Measurements from ENCODE around the gene RPLP1. TPM values are rescaled to one million over a fixed set of nuclear protein-coding genes. Genes with fewer than 3 reads are reported as not detected.

RPLP1 gene
- total and polyA plus RNA-seq, 3 donors from 2014 or later: 245 to 1,127 (median 513) TPM

GRCh38 chr15:69434238-69434637 is 18.4 kb upstream of the RPLP1 start:
- WGBS, 2 donors: 91 to 93% methylated on average over 5 of the region's 5 CpGs
- H3K27ac ChIP-seq: no peak overlapping the region

GRCh38 chr15:69434679-69435078 is 17.9 kb upstream of the RPLP1 start:
- H3K36me3 ChIP-seq (ENCODE audit: low read depth, missing control alignments): no peaks in the 10 kb centered on the region
- no peaks in the 10 kb centered on the region for H3K4me1 ChIP-seq
- no peak overlapping the region for H3K4me3 ChIP-seq
- no peak for DNase-seq
- H3K9me3 ChIP-seq: no peaks in the 10 kb centered on the region
- intact Hi-C loops (cut with DNase I; ENCODE audit: low total_unique reads): no loop called here
- TF ChIP-seq POLR2A (IDR thresholded peaks at IDR 0.05): no peak
- TF ChIP-seq CTCF (IDR thresholded peaks at IDR 0.05): no peak
- no peaks in the 10 kb centered on the region for H3K27me3 ChIP-seq
- no peak overlapping the region for H3K27ac ChIP-seq
- WGBS, 2 donors: 92 to 93% methylated on average over 16 to 18 of the region's 18 CpGs

More at GRCh38 chr15:69434238-69434637, 18.4 kb upstream of the RPLP1 start:
- no peaks in the 10 kb centered on the region for H3K27me3 ChIP-seq
- H3K4me1 ChIP-seq: no peaks in the 10 kb centered on the region
- H3K36me3 ChIP-seq (ENCODE audit: low read depth, missing control alignments): no peaks in the 10 kb centered on the region
- H3K9me3 ChIP-seq: no peaks in the 10 kb centered on the region
- no peak overlapping the region for H3K4me3 ChIP-seq
- TF ChIP-seq POLR2A (IDR thresholded peaks at IDR 0.05) (no peak), CTCF (IDR thresholded peaks at IDR 0.05) (no peak)
- DNase-seq: no peak
- intact Hi-C loops (cut with DNase I; ENCODE audit: low total_unique reads): no loop called here

- no peak for TF ChIP-seq POLR2A (IDR thresholded peaks at IDR 0.05)
- TF ChIP-seq CTCF (IDR thresholded peaks at IDR 0.05): no peak
- Histone ChIP-seq H3K27ac (no peak overlapping the region), H3K9me3 (no peaks in the 10 kb centered on the region), H3K4me3 (no peak overlapping the region), H3K4me1 (no peaks in the 10 kb centered on the region), H3K36me3 (ENCODE audit: low read depth, missing control alignments) (no peaks in the 10 kb centered on the region), H3K27me3 (no peaks in the 10 kb centered on the region)
- 94 to 95% methylated on average over 4 of the region's 4 CpGs for WGBS, 2 donors
- intact Hi-C loops (cut with DNase I; ENCODE audit: low total_unique reads): no loop called here
- no peak for DNase-seq
These were observed 16.6 kb upstream of the RPLP1 start for GRCh38 chr15:69435985-69436384.

GRCh38 chr15:69436951-69437350 is 15.7 kb upstream of the RPLP1 start:
- no peak overlapping the region for H3K27ac ChIP-seq
- no peaks in the 10 kb centered on the region for H3K9me3 ChIP-seq
- no peaks in the 10 kb centered on the region for H3K36me3 ChIP-seq (ENCODE audit: low read depth, missing control alignments)
- no peak overlapping the region for H3K4me3 ChIP-seq
- intact Hi-C loops (cut with DNase I; ENCODE audit: low total_unique reads): no loop called here
- TF ChIP-seq CTCF (IDR thresholded peaks at IDR 0.05): no peak
- no peak for TF ChIP-seq POLR2A (IDR thresholded peaks at IDR 0.05)
- H3K27me3 ChIP-seq: no peaks in the 10 kb centered on the region
- no peaks in the 10 kb centered on the region for H3K4me1 ChIP-seq
- DNase-seq: no peak
- 88 to 96% methylated on average over 4 of the region's 4 CpGs for WGBS, 2 donors

GRCh38 chr15:69439623-69440022 is 13.0 kb upstream of the RPLP1 start:
- H3K27me3 ChIP-seq: no peaks in the 10 kb centered on the region
- no peak for DNase-seq
- TF ChIP-seq POLR2A (IDR thresholded peaks at IDR 0.05) (no peak), CTCF (IDR thresholded peaks at IDR 0.05) (no peak)
- intact Hi-C loops (cut with DNase I; ENCODE audit: low total_unique reads): no loop called here
- no peak overlapping the region for H3K27ac ChIP-seq
- H3K9me3 ChIP-seq: no peaks in the 10 kb centered on the region
- no peaks in the 10 kb centered on the region for H3K36me3 ChIP-seq (ENCODE audit: low read depth, missing control alignments)
- H3K4me3 ChIP-seq: no peak overlapping the region
- H3K4me1 ChIP-seq: no peaks in the 10 kb centered on the region
- 90 to 94% methylated on average over 4 of the region's 4 CpGs for WGBS, 2 donors

Data from testis (tissue), 3 donors.